IPS DF 4.7 (cell line): Measurements from ENCODE around the gene HK3.

Experiments used
- DNase-seq: peaks from one replicate; pipeline ENCODE4 v3.0.0-alpha.2; 2013; ENCODE audit warnings: low spot score; ENCODE audit errors: extremely low read depth

The HK3 gene, protein sequence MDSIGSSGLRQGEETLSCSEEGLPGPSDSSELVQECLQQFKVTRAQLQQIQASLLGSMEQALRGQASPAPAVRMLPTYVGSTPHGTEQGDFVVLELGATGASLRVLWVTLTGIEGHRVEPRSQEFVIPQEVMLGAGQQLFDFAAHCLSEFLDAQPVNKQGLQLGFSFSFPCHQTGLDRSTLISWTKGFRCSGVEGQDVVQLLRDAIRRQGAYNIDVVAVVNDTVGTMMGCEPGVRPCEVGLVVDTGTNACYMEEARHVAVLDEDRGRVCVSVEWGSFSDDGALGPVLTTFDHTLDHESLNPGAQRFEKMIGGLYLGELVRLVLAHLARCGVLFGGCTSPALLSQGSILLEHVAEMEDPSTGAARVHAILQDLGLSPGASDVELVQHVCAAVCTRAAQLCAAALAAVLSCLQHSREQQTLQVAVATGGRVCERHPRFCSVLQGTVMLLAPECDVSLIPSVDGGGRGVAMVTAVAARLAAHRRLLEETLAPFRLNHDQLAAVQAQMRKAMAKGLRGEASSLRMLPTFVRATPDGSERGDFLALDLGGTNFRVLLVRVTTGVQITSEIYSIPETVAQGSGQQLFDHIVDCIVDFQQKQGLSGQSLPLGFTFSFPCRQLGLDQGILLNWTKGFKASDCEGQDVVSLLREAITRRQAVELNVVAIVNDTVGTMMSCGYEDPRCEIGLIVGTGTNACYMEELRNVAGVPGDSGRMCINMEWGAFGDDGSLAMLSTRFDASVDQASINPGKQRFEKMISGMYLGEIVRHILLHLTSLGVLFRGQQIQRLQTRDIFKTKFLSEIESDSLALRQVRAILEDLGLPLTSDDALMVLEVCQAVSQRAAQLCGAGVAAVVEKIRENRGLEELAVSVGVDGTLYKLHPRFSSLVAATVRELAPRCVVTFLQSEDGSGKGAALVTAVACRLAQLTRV

GRCh38 chr5:176899296-176899891, at the start of gene HK3:
Gene HK3 (minus strand): TSS chr5:176899346. CDS start chr5:176896159, 3,187 bp downstream.
- no peak for DNase-seq

DNA sequence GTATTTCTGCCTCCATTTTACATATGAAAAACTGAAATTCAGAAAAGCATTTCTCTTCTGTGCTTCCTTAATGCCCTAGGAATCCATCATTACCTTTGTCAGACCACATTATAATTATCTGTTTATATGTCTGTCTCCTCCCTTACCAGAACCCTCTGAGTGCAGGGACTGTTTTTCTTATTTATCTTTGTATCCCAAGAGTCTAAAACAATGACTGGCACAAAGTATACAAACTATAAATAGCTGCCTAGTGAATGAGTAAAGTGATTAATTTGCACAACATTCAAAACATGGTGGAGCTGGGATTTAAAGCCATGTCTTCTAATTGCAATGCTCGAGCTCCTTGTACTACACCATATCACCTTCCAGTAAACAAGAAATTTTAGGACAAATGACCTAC, 49.3 kb upstream of the HK3 start:
- no peak for DNase-seq

- DNase-seq, result no peak
Measured at GRCh38 chr5:176947847-176948246, 48.7 kb upstream of the HK3 start.

DNA sequence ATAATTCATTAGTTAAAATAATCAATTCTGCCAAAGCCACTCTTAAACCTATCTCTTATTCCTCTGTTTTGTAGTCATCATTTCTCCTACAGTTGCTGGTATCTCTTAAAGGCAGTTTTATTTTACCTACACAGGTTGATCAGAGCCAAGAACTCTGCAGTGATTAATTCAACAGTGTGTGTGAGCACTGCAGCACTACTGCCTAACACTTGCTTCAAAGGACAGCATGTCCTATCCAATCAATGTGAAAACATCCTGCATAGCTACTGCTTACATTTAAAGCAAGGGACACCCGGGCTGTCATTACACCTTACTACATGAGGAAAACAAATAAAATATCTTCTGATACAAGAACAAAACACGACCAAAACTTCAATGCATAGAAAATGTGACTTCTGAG, 45.1 kb upstream of the HK3 start:
- no peak for DNase-seq

- DNase-seq, result peak; percentile 25
Measured at GRCh38 chr5:176943816-176944215, 44.7 kb upstream of the HK3 start.

DNA sequence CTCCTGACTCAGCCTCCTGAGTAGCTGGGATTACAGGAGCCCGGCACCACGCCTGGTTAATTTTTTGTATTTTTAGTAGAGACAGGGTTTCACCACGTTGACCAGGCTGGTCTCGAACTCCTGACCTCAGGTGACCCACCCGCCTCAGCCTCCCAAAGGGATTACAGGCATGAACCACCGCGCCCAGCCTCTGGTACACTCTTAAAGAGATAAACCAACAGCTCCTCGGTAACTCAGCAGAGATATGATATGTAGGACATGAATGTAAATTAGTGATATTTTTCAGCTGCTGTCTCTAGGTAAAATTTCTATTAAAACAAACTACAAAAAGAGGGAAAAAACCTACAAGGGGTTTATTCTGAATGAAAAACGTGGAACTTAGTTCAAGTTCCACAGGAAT, 42.8 kb upstream of the HK3 start:
- DNase-seq, result no peak

DNA sequence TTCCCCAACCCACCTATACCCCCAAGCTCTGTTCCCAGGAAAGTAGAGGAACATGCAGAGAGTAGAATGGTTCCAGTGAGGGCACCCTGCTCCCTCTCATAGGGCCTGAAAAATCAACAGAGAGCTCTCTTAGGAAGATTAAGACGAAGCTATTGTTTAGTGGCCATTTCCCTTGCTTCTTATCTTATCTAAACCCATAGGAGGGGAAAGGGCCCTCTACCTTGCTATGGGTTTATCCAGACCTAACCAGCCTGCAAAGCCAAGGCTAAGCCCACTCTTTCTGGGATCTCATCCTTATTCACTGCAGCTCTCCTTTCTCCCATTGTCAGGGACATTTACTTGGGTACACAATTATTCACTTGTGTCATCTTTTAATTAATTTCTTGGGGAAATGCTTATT, 39.3 kb upstream of the HK3 start:
- DNase-seq, result no peak

DNA sequence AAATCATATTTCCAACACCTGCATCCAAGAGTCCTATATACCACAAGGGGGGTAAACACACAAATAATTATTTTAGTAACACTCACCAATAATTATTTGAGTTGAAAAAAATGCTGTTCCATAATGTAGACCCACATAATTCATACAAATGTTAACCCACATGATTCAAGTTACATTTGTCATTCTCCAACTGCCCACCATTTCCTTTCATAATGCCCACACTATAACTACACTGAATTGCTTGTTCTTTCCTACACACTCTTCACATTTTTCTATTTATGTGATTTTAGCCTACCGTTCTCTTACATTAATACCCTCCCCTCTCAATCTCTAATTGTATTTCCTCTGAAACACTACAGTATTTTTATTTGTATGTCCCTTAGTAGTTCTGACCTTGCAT, 35.9 kb upstream of the HK3 start:
- DNase-seq, result no peak

GRCh38 chr5:176934309-176934930, 35.3 kb upstream of the HK3 start:
- DNase-seq, result no peak

DNA sequence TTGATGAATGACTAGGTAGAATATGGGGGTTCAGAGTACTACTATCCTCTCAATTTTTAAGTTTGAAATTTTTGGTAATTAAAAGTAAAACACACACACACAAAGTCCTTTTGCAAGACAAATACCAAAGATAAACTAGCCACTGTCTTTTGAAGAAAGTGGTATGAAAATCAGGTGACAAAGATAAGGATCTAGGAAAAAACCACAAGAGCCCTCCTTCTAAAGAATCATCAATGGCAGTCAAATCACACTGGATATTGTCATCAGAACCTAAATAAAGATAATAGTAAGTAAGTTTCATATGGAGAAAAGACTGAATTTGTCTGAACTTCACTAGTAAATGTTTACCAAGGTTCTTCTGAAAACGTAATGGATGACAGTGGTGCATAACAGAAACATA, 30.5 kb upstream of the HK3 start:
- DNase-seq, result no peak

DNA sequence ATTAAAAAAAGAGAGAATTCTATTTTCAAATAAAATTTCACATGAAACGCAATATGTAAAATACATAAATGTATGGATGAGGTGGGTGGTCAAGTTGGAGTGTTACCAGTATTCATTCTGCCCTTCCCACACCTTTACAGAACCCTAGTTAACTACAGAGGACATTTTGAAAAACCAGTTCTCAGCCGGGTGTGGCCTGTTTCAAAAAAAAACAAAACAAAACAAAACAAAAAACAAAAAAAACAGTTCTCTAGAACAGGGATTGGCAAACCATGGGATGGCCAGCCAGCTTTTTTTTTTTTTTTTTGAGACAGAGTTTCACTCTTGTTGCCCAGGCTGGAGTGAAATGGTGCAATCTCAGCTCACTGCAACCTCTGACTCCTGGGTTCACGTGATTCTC, 28.4 kb upstream of the HK3 start:
- DNase-seq, result no peak

DNA sequence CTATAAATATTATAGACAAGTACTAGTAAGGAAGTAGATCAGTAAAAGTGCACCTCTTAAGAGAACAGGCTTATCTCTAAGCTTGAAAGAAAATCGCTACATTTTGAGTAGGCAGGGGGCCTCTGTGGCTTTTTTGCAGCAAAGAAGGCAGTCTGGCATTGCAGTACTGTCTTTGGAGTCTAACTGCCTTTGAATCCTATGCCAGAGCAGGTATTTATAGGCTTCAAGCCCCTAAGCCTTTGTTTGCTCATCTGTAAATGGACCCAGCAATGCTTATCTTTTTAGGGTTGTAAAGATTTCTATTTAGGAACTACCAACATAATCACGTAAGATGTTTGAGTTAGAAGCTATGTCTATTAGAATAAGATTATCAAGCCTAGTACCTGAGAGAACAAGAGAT, 23.7 kb upstream of the HK3 start:
- no peak for DNase-seq

DNA sequence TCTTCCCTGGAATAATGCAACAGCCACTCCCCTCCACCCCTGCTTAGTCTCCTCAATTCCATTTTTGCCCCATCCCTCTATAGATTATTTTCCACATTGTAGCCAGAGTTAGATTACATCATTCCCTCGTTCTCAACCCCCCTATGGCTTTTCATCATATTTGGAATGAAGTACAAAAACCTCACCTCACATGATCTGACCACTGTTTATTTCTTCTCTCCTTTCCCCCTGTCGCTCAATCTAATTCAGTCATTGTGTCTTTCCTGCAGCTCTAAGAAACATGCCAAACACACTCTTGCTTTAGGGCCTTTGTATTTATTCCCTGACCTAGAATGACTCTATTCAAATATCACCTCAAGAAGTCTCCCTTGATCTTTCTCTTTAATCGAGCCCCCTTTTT, 22.6 kb upstream of the HK3 start:
- no peak for DNase-seq

GRCh38 chr5:176918613-176919012, 19.5 kb upstream of the HK3 start:
- DNase-seq, result no peak

DNA sequence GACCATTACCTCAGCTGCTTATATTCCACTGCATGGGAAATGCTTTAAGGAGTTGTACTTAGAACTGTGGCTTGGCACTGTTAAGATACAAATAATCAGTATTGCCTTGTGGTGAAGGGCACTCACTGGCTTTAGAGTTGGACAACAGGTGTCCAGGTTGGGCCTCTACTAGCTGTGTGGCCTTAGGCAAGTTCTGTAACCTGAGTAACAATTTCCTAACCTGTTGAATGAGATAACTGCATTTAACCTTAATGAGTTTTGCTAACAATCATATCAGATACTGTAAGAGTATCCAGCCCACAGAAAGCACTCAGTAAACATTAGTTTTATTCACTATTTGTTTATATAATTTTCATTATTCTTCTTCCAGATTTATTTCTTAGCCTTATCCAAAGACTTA, 17.2 kb upstream of the HK3 start:
- no peak for DNase-seq

GRCh38 chr5:176915906-176916305, 16.8 kb upstream of the HK3 start:
- DNase-seq, result no peak

DNA sequence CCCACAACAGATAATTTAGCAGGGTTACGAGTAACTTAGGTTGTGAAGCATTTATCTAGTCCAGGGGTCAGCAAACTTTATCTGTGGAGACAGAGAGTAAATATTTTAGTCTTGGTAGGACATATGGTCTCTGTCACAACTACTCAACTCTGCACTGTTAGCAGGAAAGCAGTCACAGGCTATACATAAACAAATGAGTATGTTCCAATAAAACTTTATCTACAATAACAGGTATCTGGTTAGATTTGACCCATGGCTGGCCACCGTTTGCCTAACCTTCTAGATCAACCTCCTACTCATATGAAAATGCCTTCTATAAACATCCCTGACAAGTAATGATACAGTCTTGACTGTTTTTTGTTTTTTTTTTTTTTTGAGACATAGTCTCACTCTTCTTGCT, 13.0 kb upstream of the HK3 start:
- no peak for DNase-seq

- DNase-seq, result no peak
Measured at GRCh38 chr5:176908675-176909368, 9.7 kb upstream of the HK3 start.

GRCh38 chr5:176906796-176907195, 7.7 kb upstream of the HK3 start:
- no peak for DNase-seq

- no peak for DNase-seq
Measured at GRCh38 chr5:176906126-176906525, 7.0 kb upstream of the HK3 start.

DNA sequence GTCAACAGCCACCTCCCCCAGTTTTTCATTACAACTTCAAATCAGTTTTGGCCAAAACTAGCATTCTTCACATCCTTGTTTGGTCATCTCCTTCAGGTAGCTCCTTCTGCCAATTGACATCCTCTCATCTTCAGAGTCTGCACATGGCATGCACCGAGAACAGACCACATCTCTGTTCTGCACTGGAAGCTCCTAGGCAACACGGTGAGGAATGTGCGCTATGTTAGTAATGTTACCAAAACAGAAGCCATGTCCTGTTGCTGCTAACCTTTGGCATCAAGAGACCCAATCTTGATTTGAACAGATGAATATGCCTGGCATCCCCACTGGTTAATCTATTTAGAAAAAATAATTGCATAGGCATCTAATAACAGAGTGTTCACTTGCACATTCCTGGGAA, 5.1 kb upstream of the HK3 start:
- no peak for DNase-seq
